HepG2 (cell line): ENCODE results near the gene RALBP1.

Experiments used
- NFYB ChIP-seq: sonication (generic); formaldehyde crosslinking; IDR thresholded peaks from 2 replicates; pipeline ENCODE4 v1.4.0; 2020; ENCODE audit warnings: missing genetic modification reagents
- ZBTB42 ChIP-seq: sonication (generic); formaldehyde crosslinking; IDR thresholded peaks from 2 replicates; pipeline ENCODE4 v1.5.0; 2020; ENCODE audit warnings: mild to moderate bottlenecking, missing genetic modification reagents
- ZNF839 ChIP-seq: sonication (generic); formaldehyde crosslinking; IDR thresholded peaks from 2 replicates; pipeline ENCODE4 v1.4.0; 2020; ENCODE audit warnings: missing genetic modification reagents, mild to moderate bottlenecking, borderline replicate concordance

DNA sequence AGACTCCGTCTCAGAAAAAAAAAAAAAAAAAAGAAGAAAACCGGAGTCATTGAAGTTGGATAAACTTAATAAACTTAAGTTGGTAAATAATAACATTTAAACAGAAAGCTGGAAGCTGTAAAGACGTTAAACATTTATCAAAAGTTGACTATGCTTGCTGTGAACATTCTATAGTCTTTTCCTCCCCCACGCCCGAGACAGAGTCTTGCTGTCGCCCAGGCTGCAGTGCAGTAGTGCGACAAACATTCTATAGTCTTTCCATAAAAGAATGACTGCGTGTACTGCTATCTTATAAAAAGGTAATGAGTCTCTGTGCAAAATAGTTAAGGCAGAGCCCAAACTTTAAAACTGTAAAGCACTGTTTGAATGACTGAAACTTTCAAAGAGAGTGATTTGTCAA is 93.9 kb downstream of the RALBP1 start:
- TF ChIP-seq NFYB (CRISPR knock-in tag) (no peak), ZNF839 (CRISPR knock-in tag) (no peak), ZBTB42 (CRISPR knock-in tag) (no peak)
